Measurements from ENCODE around the gene CAPZB.
A peak's percentile ranks its signal among the peaks of the same experiment; 100 is the strongest.

The CAPZB gene

DNA sequence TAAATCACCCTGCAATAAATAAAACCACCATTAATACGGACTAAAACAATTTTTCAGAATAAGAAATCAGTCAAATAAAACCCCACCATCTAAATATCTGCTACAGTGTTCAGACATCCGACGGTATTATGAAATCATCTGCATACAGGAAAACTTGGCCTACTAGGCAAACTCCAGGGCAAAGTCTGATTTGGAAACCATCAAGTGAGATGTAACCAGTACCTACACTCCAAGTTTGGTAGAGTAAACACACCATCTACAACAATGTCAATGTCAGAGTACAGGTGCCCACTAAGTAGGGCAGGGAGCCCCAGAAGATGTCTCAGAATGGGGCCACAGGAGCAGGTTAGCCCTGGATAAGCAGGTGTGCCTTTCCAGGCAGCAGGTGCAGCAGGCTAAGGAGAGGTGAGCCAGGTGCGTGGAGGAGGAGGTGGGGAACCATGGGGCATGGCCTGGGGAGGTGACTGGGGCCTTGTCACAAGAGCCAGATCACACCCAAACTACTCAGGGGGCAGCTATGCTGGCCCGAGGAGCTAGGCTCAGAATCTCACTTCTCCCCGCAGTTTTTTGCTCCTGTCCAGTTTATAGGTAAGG, 59.6 kb downstream of the CAPZB start:
- peaks cover 92% of the 10 kb centered on the region for H3K4me1 Mint-ChIP-seq (ENCODE audit: low read depth)
- peaks cover 29% of the 10 kb centered on the region for H3K36me3 Mint-ChIP-seq (ENCODE audit: low read depth)
- H3K27ac Mint-ChIP-seq: peak overlapping the region; percentile 64
- no peaks in the 10 kb centered on the region for H3K9me3 Mint-ChIP-seq
- H3K4me3 Mint-ChIP-seq: no peak overlapping the region
- H3K27me3 Mint-ChIP-seq: no peaks in the 10 kb centered on the region

GRCh38 chr1:19424651-19425570, 60.4 kb downstream of the CAPZB start:
- peak overlapping the region; percentile 39 for H3K27ac Mint-ChIP-seq
- H3K36me3 Mint-ChIP-seq (ENCODE audit: low read depth): peaks cover 29% of the 10 kb centered on the region
- peaks cover 85% of the 10 kb centered on the region for H3K4me1 Mint-ChIP-seq (ENCODE audit: low read depth)
- H3K4me3 Mint-ChIP-seq: no peak overlapping the region
- no peaks in the 10 kb centered on the region for H3K9me3 Mint-ChIP-seq
- no peaks in the 10 kb centered on the region for H3K27me3 Mint-ChIP-seq

GRCh38 chr1:19423130-19423529, 62.2 kb downstream of the CAPZB start:
- Mint-ChIP-seq H3K27me3 (no peaks in the 10 kb centered on the region), H3K4me1 (ENCODE audit: low read depth) (peaks cover 73% of the 10 kb centered on the region), H3K4me3 (no peak overlapping the region), H3K36me3 (ENCODE audit: low read depth) (peaks cover 34% of the 10 kb centered on the region), H3K9me3 (no peaks in the 10 kb centered on the region), H3K27ac (peak overlapping the region; percentile 52)

- Mint-ChIP-seq H3K9me3 (no peaks in the 10 kb centered on the region), H3K36me3 (ENCODE audit: low read depth) (peaks cover 48% of the 10 kb centered on the region), H3K27ac (peak overlapping the region; percentile 50), H3K4me1 (ENCODE audit: low read depth) (peaks cover 72% of the 10 kb centered on the region), H3K4me3 (no peak overlapping the region), H3K27me3 (no peaks in the 10 kb centered on the region)
These were observed 64.0 kb downstream of the CAPZB start for GRCh38 chr1:19421365-19421764.

GRCh38 chr1:19420606-19421005, 64.7 kb downstream of the CAPZB start:
- Mint-ChIP-seq H3K4me1 (ENCODE audit: low read depth) (peaks cover 70% of the 10 kb centered on the region), H3K36me3 (ENCODE audit: low read depth) (peaks cover 46% of the 10 kb centered on the region), H3K27ac (peak overlapping the region; percentile 67), H3K27me3 (no peaks in the 10 kb centered on the region), H3K9me3 (no peaks in the 10 kb centered on the region), H3K4me3 (no peak overlapping the region)

GRCh38 chr1:19419691-19420090, 65.6 kb downstream of the CAPZB start:
- no peak overlapping the region for H3K4me3 Mint-ChIP-seq
- peaks cover 69% of the 10 kb centered on the region for H3K4me1 Mint-ChIP-seq (ENCODE audit: low read depth)
- H3K27me3 Mint-ChIP-seq: no peaks in the 10 kb centered on the region
- no peaks in the 10 kb centered on the region for H3K9me3 Mint-ChIP-seq
- peaks cover 46% of the 10 kb centered on the region for H3K36me3 Mint-ChIP-seq (ENCODE audit: low read depth)
- H3K27ac Mint-ChIP-seq: no peak overlapping the region

DNA sequence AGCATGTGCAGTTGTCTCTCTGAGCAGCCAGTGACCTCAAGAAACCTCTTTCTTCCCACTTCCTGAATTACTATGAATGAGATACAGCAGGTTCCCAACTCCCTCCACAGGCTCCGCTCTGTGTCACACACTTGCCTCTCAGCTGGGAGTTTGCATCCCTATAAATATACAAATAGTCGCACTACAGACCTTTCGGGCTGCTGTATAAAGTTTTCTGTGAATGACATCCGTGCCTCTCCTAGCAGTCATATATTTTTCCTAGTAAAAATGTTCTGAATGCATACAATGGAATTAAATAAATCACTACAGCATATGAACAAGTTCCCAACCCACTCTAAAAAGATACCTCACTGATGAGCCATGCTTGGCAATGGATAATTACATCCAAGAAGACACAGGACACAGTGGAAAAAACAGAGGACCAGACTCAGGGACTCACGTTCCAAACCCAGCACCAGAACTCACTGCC, 66.8 kb downstream of the CAPZB start:
- peaks cover 70% of the 10 kb centered on the region for H3K4me1 Mint-ChIP-seq (ENCODE audit: low read depth)
- H3K4me3 Mint-ChIP-seq: no peak overlapping the region
- peak overlapping the region; percentile 69 for H3K27ac Mint-ChIP-seq
- no peaks in the 10 kb centered on the region for H3K27me3 Mint-ChIP-seq
- H3K36me3 Mint-ChIP-seq (ENCODE audit: low read depth): peaks cover 50% of the 10 kb centered on the region
- H3K9me3 Mint-ChIP-seq: no peaks in the 10 kb centered on the region

GRCh38 chr1:19416921-19417470, 68.3 kb downstream of the CAPZB start:
- H3K9me3 Mint-ChIP-seq: no peaks in the 10 kb centered on the region
- peaks cover 54% of the 10 kb centered on the region for H3K36me3 Mint-ChIP-seq (ENCODE audit: low read depth)
- H3K4me1 Mint-ChIP-seq (ENCODE audit: low read depth): peaks cover 72% of the 10 kb centered on the region
- H3K27me3 Mint-ChIP-seq: no peaks in the 10 kb centered on the region
- no peak overlapping the region for H3K27ac Mint-ChIP-seq
- no peak overlapping the region for H3K4me3 Mint-ChIP-seq

GRCh38 chr1:19416145-19416544, 69.2 kb downstream of the CAPZB start:
- H3K4me3 Mint-ChIP-seq: no peak overlapping the region
- peaks cover 57% of the 10 kb centered on the region for H3K36me3 Mint-ChIP-seq (ENCODE audit: low read depth)
- no peaks in the 10 kb centered on the region for H3K27me3 Mint-ChIP-seq
- H3K9me3 Mint-ChIP-seq: no peaks in the 10 kb centered on the region
- H3K4me1 Mint-ChIP-seq (ENCODE audit: low read depth): peaks cover 72% of the 10 kb centered on the region
- H3K27ac Mint-ChIP-seq: no peak overlapping the region

GRCh38 chr1:19414515-19415121, 70.7 kb downstream of the CAPZB start:
- Mint-ChIP-seq H3K27ac (peak overlapping the region; percentile 73), H3K4me3 (no peak overlapping the region), H3K27me3 (no peaks in the 10 kb centered on the region), H3K36me3 (ENCODE audit: low read depth) (peaks cover 65% of the 10 kb centered on the region), H3K9me3 (no peaks in the 10 kb centered on the region), H3K4me1 (ENCODE audit: low read depth) (peaks cover 83% of the 10 kb centered on the region)

DNA sequence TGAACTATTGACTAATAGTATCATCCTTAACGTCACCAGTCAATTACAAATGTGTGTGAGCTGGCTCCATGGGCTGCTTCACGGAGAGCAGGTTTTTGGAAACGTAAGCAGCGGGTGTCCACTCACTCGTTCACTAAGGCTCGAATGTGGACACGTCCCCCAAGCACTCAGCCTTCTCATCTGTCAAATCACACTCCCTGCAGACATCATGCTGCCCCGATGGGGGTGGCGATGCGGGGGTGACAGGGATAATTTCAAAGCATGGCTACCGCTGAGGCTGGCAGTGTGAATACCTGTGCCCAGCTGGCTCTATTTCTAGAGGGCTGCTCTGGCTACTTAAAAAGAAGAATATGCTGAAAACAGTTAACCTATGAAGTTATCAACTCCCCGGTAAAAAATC, 71.3 kb downstream of the CAPZB start:
- Mint-ChIP-seq H3K9me3 (no peaks in the 10 kb centered on the region), H3K27me3 (no peaks in the 10 kb centered on the region), H3K4me1 (ENCODE audit: low read depth) (peaks cover 89% of the 10 kb centered on the region), H3K4me3 (no peak overlapping the region), H3K27ac (peak overlapping the region; percentile 73), H3K36me3 (ENCODE audit: low read depth) (peaks cover 66% of the 10 kb centered on the region)

DNA sequence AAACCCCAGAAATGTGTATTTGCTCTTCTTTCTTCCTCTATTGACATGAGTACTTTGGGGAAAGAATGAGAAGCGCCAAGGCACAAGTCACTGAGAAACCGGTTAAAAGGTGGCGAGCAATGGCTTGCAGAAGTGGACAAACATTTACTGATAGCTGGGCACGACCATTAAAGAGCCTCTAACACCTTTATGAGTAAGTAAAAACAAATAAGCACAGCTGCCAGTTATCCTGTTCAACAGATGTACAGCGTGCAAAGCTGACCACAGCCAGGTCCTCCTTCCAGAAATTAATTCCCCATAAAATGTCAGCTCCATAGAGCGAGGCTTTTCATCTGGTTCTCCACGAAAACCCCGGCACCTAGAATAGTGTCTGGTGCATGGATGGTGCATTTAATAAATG, 72.7 kb downstream of the CAPZB start:
- H3K4me3 Mint-ChIP-seq: no peak overlapping the region
- no peaks in the 10 kb centered on the region for H3K27me3 Mint-ChIP-seq
- no peak overlapping the region for H3K27ac Mint-ChIP-seq
- H3K4me1 Mint-ChIP-seq (ENCODE audit: low read depth): peaks cover 90% of the 10 kb centered on the region
- no peaks in the 10 kb centered on the region for H3K9me3 Mint-ChIP-seq
- H3K36me3 Mint-ChIP-seq (ENCODE audit: low read depth): peaks cover 54% of the 10 kb centered on the region

DNA sequence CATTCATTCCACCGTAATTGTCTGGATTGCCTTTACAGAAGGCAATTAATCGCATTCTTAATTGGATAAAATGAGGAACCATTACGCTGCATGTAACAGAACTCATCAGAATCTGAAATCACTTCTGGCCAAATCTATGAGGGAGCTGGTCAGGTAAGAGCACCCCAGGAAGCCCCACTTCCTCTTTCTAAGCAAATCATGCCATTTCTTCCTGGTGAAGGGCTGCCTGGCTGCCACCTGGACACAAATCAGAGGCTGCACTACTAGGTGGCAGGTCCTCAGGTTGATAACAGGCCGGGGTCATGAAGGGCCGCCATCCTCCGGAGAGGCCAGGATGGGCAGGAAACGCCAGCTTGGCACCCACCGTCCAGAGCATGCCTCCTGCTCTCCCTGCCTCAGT, 73.7 kb downstream of the CAPZB start:
- Mint-ChIP-seq H3K27me3 (no peaks in the 10 kb centered on the region), H3K9me3 (no peaks in the 10 kb centered on the region), H3K27ac (peak overlapping the region; percentile 24), H3K4me3 (no peak overlapping the region), H3K4me1 (ENCODE audit: low read depth) (peaks cover 90% of the 10 kb centered on the region), H3K36me3 (ENCODE audit: low read depth) (peaks cover 44% of the 10 kb centered on the region)

DNA sequence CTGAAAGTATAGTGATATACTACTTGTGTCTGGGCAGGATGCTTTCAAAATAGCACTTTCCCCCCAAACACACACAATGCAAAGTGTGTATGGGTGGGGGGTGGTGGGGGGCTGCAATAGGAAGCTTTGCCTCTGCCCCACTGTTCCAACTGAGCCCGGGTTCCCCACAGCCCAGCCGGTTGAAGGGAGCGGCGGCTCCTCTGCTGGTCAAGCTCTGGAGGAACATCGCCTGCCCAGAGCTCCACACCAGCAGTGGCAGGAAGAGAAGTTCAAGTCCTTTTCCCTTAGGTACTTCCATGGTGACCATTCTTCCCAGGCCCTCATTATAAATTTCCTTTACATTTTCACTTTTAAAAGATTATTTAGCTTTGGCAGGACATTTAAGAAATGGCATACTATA, 74.9 kb downstream of the CAPZB start:
- peaks cover 92% of the 10 kb centered on the region for H3K4me1 Mint-ChIP-seq (ENCODE audit: low read depth)
- no peak overlapping the region for H3K4me3 Mint-ChIP-seq
- H3K27me3 Mint-ChIP-seq: no peaks in the 10 kb centered on the region
- H3K9me3 Mint-ChIP-seq: no peaks in the 10 kb centered on the region
- H3K27ac Mint-ChIP-seq: peak overlapping the region; percentile 13
- peaks cover 36% of the 10 kb centered on the region for H3K36me3 Mint-ChIP-seq (ENCODE audit: low read depth)

All from stimulated activated naive CD8-positive, alpha-beta T cell treated with anti-CD3 and anti-CD28 coated beads, Interleukin-15, Interleukin-2, amounts not matched to agents 100 ng/mL and 50 ng/mL, for 24 hours (primary cell).